GM12891 (cell line): ENCODE data around the gene CDS2.

Experiments
- POLR2A ChIP-seq: IDR thresholded peaks from 2 replicates; pipeline ENCODE4 v1.6.1; 2011; ENCODE audit warnings: low read depth, low read length, control low read depth
- POLR2AphosphoS5 ChIP-seq: IDR thresholded peaks from 2 replicates; pipeline ENCODE4 v1.6.1; 2011; ENCODE audit warnings: low read depth, low read length, control low read depth
- SPI1 ChIP-seq: IDR thresholded peaks from 2 replicates; pipeline ENCODE4 v1.6.1; 2011; ENCODE audit warnings: low read depth, low read length, control low read depth
- TAF1 ChIP-seq: IDR thresholded peaks from 2 replicates; pipeline ENCODE4 v1.6.1; 2011; ENCODE audit warnings: low read depth, low read length, control low read depth

DNA sequence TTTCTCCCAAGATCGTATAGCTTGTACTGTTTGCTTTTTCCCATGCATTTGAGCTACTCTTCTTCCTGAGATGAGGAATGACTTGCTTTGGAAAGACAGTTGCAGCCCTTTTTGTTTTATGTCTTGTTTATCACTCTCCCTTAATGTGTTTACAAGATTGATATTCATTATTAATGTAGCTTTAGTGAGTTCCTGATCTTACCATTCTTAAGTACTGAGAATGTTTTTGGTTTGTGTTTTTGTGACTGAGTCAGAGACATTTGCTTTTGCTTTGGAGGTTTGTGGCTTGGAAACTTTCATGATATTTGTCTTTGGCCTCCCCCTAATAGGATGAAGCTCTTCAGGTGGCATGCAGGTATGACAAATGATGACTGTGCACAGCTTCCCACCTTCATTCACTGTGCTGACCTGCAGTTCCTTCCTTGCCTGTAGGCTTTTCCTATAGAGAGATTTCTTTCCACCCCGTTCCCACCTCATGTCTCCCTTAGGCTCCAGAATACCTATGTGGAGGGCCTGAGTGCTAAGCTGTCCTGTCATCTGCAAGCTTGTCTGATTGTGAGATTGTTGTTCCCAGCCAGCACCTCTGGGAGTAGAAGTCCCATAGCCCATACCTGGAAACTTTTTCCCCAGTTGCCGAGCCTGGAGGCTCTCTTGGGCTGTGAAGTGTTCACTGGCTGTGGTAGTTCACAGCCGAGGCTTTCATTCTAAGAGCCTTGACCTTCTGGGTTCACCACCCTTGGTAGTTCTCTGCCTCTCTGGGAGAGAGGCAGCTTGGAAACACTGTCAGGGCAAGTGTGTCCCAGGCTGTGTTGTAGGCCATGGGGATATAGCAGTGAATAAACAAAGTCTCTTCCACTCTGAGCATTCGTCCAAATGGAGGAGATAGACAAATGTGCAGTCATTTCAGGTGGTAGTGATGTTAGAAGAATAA, 27.1 kb downstream of the CDS2 start:
- TF ChIP-seq SPI1 (no peak), POLR2A (no peak), POLR2AphosphoS5 (no peak), TAF1 (no peak)
